Left renal cortex interstitium (tissue), 4 donors: ENCODE data around the gene PPP1R16B. TPM values are rescaled to one million over a fixed set of nuclear protein-coding genes. Genes with fewer than 3 reads are reported as not detected.
"Not testable (repeated sequence)": the region's sequence is repeated elsewhere in the genome, so short reads cannot be mapped to it uniquely, and the experiment has no call there.

Experiments used
- DNase-seq, 4 donors: peaks; one replicate each; pipeline ENCODE4 v3.0.0-alpha.2; 2013; ENCODE audit warnings: low read depth in 4 of 4, low spot score in 2 of 4, missing footprints in 1 of 4
- polyA plus RNA-seq, 4 donors: library from polyadenylated mRNA; unstranded; fragments of 120-200 nt; gene quantifications; one replicate each; pipeline ENCODE4 v1.2.1, GENCODE V29; 2013; ENCODE audit not compliant: insufficient read length in 4 of 4

Gene PPP1R16B
- polyA plus RNA-seq, 4 donors = 6.5 to 8.6 (median 7.4) TPM

GRCh38 chr20:38842558-38842981 lies 37.1 kb downstream of the PPP1R16B start:
- DNase-seq = no peak

GRCh38 chr20:38843346-38843745 lies 37.8 kb downstream of the PPP1R16B start:
- no peak for DNase-seq

- no peak for DNase-seq
These were observed 39.5 kb downstream of the PPP1R16B start for GRCh38 chr20:38844963-38845362.

GRCh38 chr20:38847840-38848239 lies 42.3 kb downstream of the PPP1R16B start:
- no peak for DNase-seq

GRCh38 chr20:38853759-38854158 lies 48.3 kb downstream of the PPP1R16B start:
- DNase-seq = no peak

GRCh38 chr20:38854654-38855066 lies 49.2 kb downstream of the PPP1R16B start:
- no peak for DNase-seq

GRCh38 chr20:38855356-38855755 lies 49.9 kb downstream of the PPP1R16B start:
- no peak for DNase-seq

- DNase-seq = no peak
These were observed 51.1 kb downstream of the PPP1R16B start for GRCh38 chr20:38856570-38856969.

- no peak for DNase-seq
These were observed 52.2 kb downstream of the PPP1R16B start for GRCh38 chr20:38857703-38858102.

- no peak for DNase-seq
These were observed 53.7 kb downstream of the PPP1R16B start for GRCh38 chr20:38859070-38859690.

GRCh38 chr20:38859857-38860256 lies 54.4 kb downstream of the PPP1R16B start:
- DNase-seq = not testable (repeated sequence)

GRCh38 chr20:38861071-38861401 lies 55.5 kb downstream of the PPP1R16B start:
- DNase-seq = no peak

- DNase-seq = no peak
These were observed 56.7 kb downstream of the PPP1R16B start for GRCh38 chr20:38862226-38862625.

- no peak for DNase-seq
These were observed 57.7 kb downstream of the PPP1R16B start for GRCh38 chr20:38863024-38863851.

- no peak for DNase-seq
These were observed 59.2 kb downstream of the PPP1R16B start for GRCh38 chr20:38864662-38865061.

- no peak for DNase-seq
These were observed 61.0 kb downstream of the PPP1R16B start for GRCh38 chr20:38866265-38867061.

- no peak for DNase-seq
These were observed 61.5 kb downstream of the PPP1R16B start for GRCh38 chr20:38867062-38867359.

- no peak for DNase-seq
These were observed 65.4 kb downstream of the PPP1R16B start for GRCh38 chr20:38870733-38871559.

GRCh38 chr20:38871560-38871953 lies 66.1 kb downstream of the PPP1R16B start:
- DNase-seq = no peak

- no peak for DNase-seq
These were observed 66.5 kb downstream of the PPP1R16B start for GRCh38 chr20:38872036-38872435.
